PFSK-1 (cell line): ENCODE data around the gene ZNF280A.

Source experiments
- POLR2AphosphoS5 ChIP-seq: IDR thresholded peaks from 2 replicates; pipeline ENCODE4 v1.6.1; 2012; ENCODE audit warnings: low read depth, mild to moderate bottlenecking, control low read depth, low read length, moderate library complexity
- SIN3A ChIP-seq: IDR thresholded peaks from 2 replicates; pipeline ENCODE4 v1.6.1; 2012; ENCODE audit warnings: mild to moderate bottlenecking, low read length, moderate library complexity, borderline replicate concordance; ENCODE audit not compliant: insufficient read depth

DNA sequence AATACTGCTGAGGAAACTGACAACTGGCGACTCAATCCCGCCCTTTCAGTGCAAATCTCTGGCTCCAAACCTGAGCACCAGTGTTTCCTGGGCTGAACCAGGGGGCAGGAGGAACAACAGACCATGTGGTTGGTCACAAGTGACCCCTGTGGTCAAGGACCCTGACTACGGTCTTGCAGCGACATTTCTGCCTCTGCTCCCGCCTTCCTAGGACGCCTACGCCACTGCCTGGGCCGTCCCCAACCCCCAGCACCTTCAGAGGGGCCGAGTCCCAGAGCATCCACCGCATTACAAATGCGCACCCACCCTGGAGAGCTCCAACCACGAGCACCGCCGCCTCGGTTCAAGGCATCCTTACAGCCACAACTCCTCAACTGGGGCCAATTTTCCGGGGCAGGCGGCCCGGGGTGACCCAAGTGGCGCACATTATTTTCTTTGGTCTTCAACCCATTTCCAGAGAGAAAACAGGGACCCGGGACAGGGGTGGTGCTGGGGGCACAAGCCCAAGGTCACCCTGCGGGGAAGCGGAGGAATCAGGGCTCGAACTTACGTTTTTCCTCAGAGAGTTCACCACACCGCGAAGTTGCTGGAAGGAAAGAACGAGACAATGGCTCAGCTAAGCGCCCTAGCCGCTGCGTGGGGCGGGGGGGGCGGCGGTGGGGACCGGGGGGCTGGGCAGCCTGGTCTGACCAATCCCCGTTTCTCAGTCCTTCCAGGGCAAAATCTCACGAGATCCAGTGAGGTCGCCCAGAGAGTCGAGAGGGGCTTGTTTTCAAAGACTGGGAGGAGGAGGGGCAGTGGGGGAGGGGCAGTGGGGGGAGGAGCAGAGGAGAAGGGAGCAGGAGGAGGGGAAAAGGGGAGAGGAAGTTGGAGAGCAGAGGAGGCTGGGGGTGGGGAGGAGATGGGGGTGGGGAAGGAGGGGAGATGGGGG lies 37.2 kb upstream of the ZNF280A start:
- TF ChIP-seq SIN3A (no peak), POLR2AphosphoS5 (no peak)
